Mammary microvascular endothelial cell (primary cell): ENCODE measurements around the gene HPS5. TPM values are rescaled to one million over a fixed set of nuclear protein-coding genes. Genes with fewer than 3 reads are reported as not detected.

ENCODE experiments used
- total RNA-seq: library from RNA; depleted of rRNA; stranded (reverse); fragments of >200 nt; gene quantifications from 2 replicates; pipeline ENCODE4 v1.2.3, GENCODE V29; 2015

HPS5 gene
- total RNA-seq, result 9.7 and 17.3 TPM in 2 replicates

GRCh38 chr11:18321969-18322711 lies at the start of gene HPS5, which contains the start of gene GTF2H1:
Gene HPS5, minus strand, starts transcription at chr11:18322140. Its CDS starts 4,282 bp downstream, at chr11:18317858.
Gene GTF2H1, plus strand, starts transcription at chr11:18322567. Its CDS starts 10,508 bp downstream, at chr11:18333075.

GRCh38 chr11:18265949-18266348 lies 56.0 kb downstream of the HPS5 start, which contains the start of gene SAA1:
Gene SAA1, plus strand, starts transcription at chr11:18266264. Its CDS starts 624 bp downstream, at chr11:18266888.

GRCh38 chr11:18248561-18248960 lies 73.4 kb downstream of the HPS5 start, which contains the start of gene SAA2:
Gene SAA2, minus strand, starts transcription at chr11:18248668. Its CDS starts 657 bp downstream, at chr11:18248011.

GRCh38 chr11:18236664-18237356 lies 85.1 kb downstream of the HPS5 start, which contains the start of gene SAA4:
Gene SAA4, minus strand, starts transcription at chr11:18236802. Its CDS starts 876 bp downstream, at chr11:18235926.

Other genes with a start within 250 kb of the HPS5 start
- 18.8 and 20.4 TPM in 2 replicates for gene SAAL1, start 216.1 kb downstream of the HPS5 start, total RNA-seq
- gene MRGPRX3, start 189.6 kb downstream of the HPS5 start, total RNA-seq, result not detected in 2 replicates
- gene MRGPRX4, start 149.3 kb downstream of the HPS5 start, total RNA-seq, result not detected in 2 replicates
- not detected in 2 replicates for gene SAA4, start 85.3 kb downstream of the HPS5 start, total RNA-seq
- not detected in 2 replicates for gene SAA2, start 73.5 kb downstream of the HPS5 start, total RNA-seq
- gene SAA1, start 55.9 kb downstream of the HPS5 start, total RNA-seq, result not detected in 2 replicates
- gene GTF2H1, start 427 bp upstream of the HPS5 start, total RNA-seq, result 48.1 and 62.7 TPM in 2 replicates
- gene LDHA, start 72.4 kb upstream of the HPS5 start, total RNA-seq, result 656 and 674 TPM in 2 replicates
- 0.25 TPM in 1 of 2 replicates, not detected in the other for gene LDHC, start 90.2 kb upstream of the HPS5 start, total RNA-seq
- gene LDHAL6A, start 133.7 kb upstream of the HPS5 start, total RNA-seq, result not detected in 2 replicates
- 48.3 and 68.1 TPM in 2 replicates for gene TSG101, start 204.8 kb upstream of the HPS5 start, total RNA-seq